GM12874 (cell line): Measurements from ENCODE around the gene TMEM95.

Source experiments
- CTCF ChIP-seq: IDR thresholded peaks from 2 replicates; pipeline ENCODE4 v1.5.1; 2011; ENCODE audit warnings: low read depth, mild to moderate bottlenecking, control low read depth, low read length, moderate library complexity; ENCODE audit not compliant: insufficient read depth

TMEM95 gene

GRCh38 chr17:7392696-7393612 is 38.0 kb downstream of the TMEM95 start:
- TF ChIP-seq CTCF, result no peak

DNA sequence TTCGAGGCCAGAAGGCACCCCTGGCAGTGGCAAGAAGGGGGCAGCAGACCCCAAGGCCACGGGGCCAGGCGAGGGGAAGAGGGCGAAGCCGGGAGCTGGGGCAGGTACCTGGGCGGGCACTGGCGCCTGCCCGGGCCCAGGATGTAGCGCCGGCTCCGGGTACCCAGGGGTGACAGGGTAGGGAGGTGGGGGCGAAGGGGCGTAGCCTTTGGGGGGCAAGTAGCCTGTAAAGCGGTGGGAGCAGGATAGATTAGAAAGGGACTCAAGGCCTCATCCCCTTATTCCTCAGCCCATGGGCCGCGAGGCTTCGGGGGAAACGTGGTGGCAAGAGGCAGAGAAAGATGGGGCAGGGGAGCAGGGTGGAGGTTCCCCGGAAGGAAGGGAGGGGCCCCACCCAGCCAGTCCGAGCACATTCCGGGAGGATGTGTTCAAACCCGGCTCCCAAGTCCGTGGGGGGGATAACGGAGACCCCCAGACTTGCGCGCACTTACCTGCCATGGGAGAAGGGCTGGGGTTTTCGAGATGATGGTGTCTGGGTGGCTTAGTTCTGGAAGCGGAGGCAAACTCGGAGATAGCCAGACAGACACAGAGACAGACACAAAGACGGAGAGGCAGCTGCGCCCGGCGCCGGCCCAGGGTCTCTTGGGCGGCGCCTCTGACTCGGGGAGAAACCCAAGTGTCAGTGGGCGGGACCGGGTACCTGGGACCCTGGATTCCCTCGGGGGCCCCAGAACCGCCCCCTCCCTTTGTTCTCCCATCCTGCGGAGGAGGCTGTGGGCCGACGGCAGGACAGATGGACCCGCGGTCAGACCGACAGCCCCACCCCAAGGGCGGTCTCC is 38.9 kb downstream of the TMEM95 start:
- TF ChIP-seq CTCF, result no peak

DNA sequence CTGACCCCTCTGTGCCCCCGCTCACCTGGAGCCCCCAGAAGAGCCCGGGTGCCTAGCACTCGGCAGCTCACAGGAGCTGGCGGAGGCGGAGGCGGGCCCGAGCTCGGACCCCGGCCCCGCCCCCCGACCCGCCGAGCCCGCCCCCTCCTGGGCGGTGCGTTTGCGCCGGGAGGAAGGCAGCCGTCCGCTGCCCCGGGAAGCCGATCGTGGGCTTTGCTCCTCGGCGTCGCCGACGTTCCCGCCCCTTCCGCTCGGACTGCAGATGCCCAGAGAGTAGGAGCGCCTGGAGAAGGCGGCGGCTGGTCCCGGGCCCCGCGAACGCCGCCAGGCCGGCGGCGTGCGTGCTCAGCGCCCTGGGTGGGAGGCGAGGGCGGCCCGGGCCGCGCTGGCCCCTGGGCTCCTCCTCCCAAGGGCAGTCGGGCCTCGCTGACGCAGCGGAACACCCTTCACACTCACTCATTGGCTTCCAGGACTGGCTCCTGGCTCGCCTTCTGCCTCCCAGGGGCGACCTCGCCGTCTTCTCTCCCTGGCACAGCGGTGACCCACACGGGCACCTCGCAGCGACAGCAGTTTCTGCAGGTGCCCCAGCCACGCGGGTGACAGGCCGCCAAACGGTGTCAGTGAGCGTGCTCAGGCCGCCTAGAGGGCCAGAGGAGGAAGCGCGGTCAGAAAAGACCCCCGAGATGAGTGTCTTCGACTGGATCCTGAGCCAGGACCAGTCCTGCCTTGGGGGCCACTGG is 39.7 kb downstream of the TMEM95 start, which contains the start of gene PLSCR3:
TSS of gene PLSCR3 (minus strand) at position 74 of the 740 bp plus-strand sequence. CDS start 415 bp downstream, outside the sequence.
- TF ChIP-seq CTCF, result peak; percentile 64

DNA sequence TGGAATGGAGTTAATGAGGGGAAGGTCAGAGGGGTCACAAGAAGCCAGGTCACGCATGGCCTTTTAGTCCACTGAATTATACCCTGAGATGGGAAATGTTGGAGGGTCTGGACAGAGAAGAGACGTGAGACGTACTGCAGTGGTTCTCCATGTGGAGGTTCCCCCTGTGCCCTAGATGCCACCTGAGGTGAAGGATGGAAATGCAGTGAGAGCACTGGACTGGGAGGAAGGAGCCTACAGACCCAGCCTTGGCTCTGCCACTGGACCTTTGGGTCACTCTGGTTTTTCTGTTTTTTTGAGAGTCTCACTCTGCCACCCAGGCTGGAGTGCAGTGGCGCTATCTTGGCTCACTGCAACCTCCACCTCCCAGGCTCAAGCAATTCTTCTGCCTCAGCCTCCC is 41.2 kb downstream of the TMEM95 start:
- TF ChIP-seq CTCF, result no peak

- no peak for TF ChIP-seq CTCF
Measured at GRCh38 chr17:7398612-7399011, 43.7 kb downstream of the TMEM95 start.

DNA sequence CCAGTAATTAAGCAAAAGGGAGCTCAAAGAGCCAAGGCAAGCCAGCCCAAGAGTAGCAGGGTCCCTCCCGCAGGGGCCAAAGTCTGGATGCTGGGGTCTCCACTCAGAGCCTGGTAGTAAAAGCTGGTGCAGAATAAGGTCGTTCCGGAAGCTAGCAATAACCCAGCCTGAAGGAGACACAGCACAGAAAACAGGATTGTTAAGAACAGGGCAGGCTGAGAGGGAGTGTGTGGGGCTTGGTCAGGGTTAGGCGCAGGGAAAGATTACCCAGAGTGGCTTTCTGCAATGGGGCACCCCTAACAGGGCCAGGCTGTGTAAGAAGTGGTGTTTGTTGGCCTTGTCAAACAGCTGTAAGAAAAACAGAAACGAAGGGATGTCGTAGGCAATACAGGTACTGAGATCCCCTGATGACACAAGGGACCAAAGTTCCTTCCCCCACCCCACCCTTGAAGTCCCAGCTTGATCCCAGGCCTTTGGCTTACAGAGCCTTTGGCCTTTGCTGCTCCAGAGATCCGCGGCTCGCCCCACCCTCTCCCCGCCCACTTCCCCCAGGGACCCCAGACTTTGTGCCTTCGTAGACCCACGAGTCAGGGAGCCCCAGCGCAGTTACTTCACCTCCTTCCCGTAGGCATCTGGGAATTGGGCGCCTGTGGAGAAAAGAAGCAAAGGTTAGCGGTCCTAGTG is 48.2 kb downstream of the TMEM95 start:
- no peak for TF ChIP-seq CTCF
